Measurements from ENCODE around the gene PHF13.
"Not testable (repeated sequence)": the region's sequence is repeated elsewhere in the genome, so short reads cannot be mapped to it uniquely, and the experiment has no call there.

DNA sequence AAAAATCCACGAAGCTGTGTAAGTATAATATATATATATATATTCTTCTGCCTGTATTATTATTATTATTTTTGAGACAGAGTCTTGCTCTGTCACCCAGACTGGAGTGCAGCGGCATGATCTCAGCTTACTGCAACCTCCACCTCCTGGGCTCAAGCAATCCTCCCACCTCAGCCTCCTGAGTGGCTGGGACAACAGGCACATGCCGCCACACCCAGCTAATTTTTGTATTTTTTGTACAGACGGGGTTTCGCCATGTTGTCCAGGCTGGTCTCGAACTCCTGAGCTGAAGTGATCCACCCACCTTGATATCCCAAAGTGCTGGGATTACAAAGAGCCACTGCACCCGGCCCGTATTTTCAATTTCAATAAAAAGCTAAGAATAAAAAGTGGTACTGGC lies 13.5 kb upstream of the PHF13 start:
- TF ChIP-seq, protein P1, sequence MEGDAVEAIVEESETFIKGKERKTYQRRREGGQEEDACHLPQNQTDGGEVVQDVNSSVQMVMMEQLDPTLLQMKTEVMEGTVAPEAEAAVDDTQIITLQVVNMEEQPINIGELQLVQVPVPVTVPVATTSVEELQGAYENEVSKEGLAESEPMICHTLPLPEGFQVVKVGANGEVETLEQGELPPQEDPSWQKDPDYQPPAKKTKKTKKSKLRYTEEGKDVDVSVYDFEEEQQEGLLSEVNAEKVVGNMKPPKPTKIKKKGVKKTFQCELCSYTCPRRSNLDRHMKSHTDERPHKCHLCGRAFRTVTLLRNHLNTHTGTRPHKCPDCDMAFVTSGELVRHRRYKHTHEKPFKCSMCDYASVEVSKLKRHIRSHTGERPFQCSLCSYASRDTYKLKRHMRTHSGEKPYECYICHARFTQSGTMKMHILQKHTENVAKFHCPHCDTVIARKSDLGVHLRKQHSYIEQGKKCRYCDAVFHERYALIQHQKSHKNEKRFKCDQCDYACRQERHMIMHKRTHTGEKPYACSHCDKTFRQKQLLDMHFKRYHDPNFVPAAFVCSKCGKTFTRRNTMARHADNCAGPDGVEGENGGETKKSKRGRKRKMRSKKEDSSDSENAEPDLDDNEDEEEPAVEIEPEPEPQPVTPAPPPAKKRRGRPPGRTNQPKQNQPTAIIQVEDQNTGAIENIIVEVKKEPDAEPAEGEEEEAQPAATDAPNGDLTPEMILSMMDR (conservative IDR thresholded peaks at IDR 0.05; ENCODE audit: low read depth, low read length), result not testable (repeated sequence)
- TF ChIP-seq EZH2 (IDR thresholded peaks at IDR 0.05; ENCODE audit: borderline replicate concordance, low read depth, low read length, poor library complexity, severe bottlenecking), result not testable (repeated sequence)

Data from A673 (cell line).